HCT116 (cell line): ENCODE measurements around the gene SHISA6.

Experiments used
- EZH2 ChIP-seq: fragments of 200-600 bp; sonication (generic); IDR thresholded peaks from 2 replicates; pipeline ENCODE4 v1.6.1; 2017; ENCODE audit warnings: antibody characterized with exemption, mixed run types
- EZH2phosphoT487 ChIP-seq: fragments of 200-600 bp; IDR thresholded peaks from 2 replicates; pipeline ENCODE4 v1.6.1; 2018; ENCODE audit warnings: antibody characterized with exemption, borderline replicate concordance
- RAD21 ChIP-seq: IDR thresholded peaks from 2 replicates; pipeline ENCODE4 v1.6.1; 2012; ENCODE audit warnings: low read depth, mild to moderate bottlenecking
- TF ChIP-seq, protein P1 (sequence below): IDR thresholded peaks from 2 replicates; pipeline ENCODE4 v1.6.1; 2012; ENCODE audit warnings: low read depth
- TF ChIP-seq, protein P2 (sequence below), 3 experiments: fragments of 200-600 bp in 1 of 3; sonication (generic) in 1 of 3; IDR thresholded peaks in 2 of 3; conservative IDR thresholded peaks in 1 of 3; 2 replicates each; pipeline ENCODE4 v1.5.1; 2012 to 2017; ENCODE audit warnings: low read depth in 2 of 3, low read length in 2 of 3, antibody characterized with exemption in 1 of 3, borderline replicate concordance in 1 of 3, control low read depth in 1 of 3, mild to moderate bottlenecking in 1 of 3, mixed read lengths in 1 of 3, mixed run types in 1 of 3, moderate library complexity in 1 of 3; ENCODE audit not compliant: insufficient read depth in 1 of 3

DNA sequence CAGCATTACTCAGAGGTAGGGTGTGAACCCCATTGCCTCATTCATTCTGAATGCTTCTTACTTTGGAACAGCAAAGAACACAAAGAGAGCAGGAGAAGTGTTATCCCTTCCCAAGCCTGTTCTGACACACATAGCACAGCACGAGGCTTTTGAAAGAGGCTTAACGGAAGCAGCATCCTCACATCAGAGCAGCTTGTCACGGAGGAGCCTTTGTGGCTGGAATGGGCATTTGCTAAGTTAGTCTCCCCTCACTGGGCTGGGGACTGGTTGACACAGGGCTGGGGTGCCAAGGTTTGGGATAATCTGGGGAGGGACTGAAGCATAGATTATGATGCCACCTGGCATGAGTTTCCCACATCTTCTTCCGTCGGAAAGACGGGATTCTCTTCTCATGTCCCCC, 189.7 kb downstream of the SHISA6 start:
- no peak for TF ChIP-seq EZH2
- TF ChIP-seq, protein P1, sequence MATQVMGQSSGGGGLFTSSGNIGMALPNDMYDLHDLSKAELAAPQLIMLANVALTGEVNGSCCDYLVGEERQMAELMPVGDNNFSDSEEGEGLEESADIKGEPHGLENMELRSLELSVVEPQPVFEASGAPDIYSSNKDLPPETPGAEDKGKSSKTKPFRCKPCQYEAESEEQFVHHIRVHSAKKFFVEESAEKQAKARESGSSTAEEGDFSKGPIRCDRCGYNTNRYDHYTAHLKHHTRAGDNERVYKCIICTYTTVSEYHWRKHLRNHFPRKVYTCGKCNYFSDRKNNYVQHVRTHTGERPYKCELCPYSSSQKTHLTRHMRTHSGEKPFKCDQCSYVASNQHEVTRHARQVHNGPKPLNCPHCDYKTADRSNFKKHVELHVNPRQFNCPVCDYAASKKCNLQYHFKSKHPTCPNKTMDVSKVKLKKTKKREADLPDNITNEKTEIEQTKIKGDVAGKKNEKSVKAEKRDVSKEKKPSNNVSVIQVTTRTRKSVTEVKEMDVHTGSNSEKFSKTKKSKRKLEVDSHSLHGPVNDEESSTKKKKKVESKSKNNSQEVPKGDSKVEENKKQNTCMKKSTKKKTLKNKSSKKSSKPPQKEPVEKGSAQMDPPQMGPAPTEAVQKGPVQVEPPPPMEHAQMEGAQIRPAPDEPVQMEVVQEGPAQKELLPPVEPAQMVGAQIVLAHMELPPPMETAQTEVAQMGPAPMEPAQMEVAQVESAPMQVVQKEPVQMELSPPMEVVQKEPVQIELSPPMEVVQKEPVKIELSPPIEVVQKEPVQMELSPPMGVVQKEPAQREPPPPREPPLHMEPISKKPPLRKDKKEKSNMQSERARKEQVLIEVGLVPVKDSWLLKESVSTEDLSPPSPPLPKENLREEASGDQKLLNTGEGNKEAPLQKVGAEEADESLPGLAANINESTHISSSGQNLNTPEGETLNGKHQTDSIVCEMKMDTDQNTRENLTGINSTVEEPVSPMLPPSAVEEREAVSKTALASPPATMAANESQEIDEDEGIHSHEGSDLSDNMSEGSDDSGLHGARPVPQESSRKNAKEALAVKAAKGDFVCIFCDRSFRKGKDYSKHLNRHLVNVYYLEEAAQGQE: no peak
- TF ChIP-seq, protein P2, sequence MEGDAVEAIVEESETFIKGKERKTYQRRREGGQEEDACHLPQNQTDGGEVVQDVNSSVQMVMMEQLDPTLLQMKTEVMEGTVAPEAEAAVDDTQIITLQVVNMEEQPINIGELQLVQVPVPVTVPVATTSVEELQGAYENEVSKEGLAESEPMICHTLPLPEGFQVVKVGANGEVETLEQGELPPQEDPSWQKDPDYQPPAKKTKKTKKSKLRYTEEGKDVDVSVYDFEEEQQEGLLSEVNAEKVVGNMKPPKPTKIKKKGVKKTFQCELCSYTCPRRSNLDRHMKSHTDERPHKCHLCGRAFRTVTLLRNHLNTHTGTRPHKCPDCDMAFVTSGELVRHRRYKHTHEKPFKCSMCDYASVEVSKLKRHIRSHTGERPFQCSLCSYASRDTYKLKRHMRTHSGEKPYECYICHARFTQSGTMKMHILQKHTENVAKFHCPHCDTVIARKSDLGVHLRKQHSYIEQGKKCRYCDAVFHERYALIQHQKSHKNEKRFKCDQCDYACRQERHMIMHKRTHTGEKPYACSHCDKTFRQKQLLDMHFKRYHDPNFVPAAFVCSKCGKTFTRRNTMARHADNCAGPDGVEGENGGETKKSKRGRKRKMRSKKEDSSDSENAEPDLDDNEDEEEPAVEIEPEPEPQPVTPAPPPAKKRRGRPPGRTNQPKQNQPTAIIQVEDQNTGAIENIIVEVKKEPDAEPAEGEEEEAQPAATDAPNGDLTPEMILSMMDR (IDR thresholded peaks at IDR 0.05 in 2 of 3, conservative IDR thresholded peaks at IDR 0.05 in 1 of 3; ENCODE audit: borderline replicate concordance in 1 of 3, insufficient read depth in 1 of 3, low read depth in 2 of 3, low read length in 2 of 3): no peak
- no peak for TF ChIP-seq RAD21
- TF ChIP-seq EZH2phosphoT487: no peak
